GM23338 (cell line): ENCODE data around the gene SLC30A7.

Experiments used
- CTCF ChIP-seq, 2 experiments: fragments of 200-600 bp in 1 of 2; sonication (generic) in 1 of 2; conservative IDR thresholded peaks; 2 replicates each; pipeline versions ENCODE4 v1.5.1 to v1.6.1; 2016 to 2017; ENCODE audit warnings: antibody characterized with exemption in 2 of 2, low read depth in 2 of 2, mild to moderate bottlenecking in 2 of 2, moderate library complexity in 1 of 2
- EZH2 ChIP-seq: fragments of 200-600 bp; sonication (generic); IDR thresholded peaks from one replicate; pipeline ENCODE4 v1.8.0; 2017; ENCODE audit warnings: antibody characterized with exemption, mild to moderate bottlenecking, low read depth; ENCODE audit not compliant: unreplicated experiment
- ZNF114 ChIP-seq: fragments of 250-450 bp; sonication (Bioruptor Pico); IDR thresholded peaks from 2 replicates; pipeline ENCODE4 v1.5.0; 2020; ENCODE audit warnings: mild to moderate bottlenecking, moderate library complexity

GRCh38 chr1:100893718-100894117, 2.2 kb upstream of the SLC30A7 start:
- TF ChIP-seq CTCF (conservative IDR thresholded peaks at IDR 0.05; ENCODE audit: low read depth in 2 of 2) (no peak), ZNF114 (no peak), EZH2 (no peak)
